HCT116 (cell line): ENCODE results near the gene LY6G6F. TPM values are rescaled to one million over a fixed set of nuclear protein-coding genes. Genes with fewer than 3 reads are reported as not detected.

Experiments used
- ATAC-seq: fragments of 200-7000 bp; cut with Tn5 transposase; 2 replicates; pipeline ENCODE4 v1.9.1; 2020; ENCODE audit warnings: mild to moderate bottlenecking, moderate library complexity
- BruUV-seq: library from RNA; stranded (reverse); fragments of 400-500 nt; replicated peaks from 2 replicates; lab custom pipeline; 2021; lab: Mats Ljungman, UMichigan
- CTCF ChIA-PET: fragments of 300-600 bp; sonication (Branson Sonifier 250); formaldehyde crosslinking; loops from one replicate; lab custom pipeline; 2021; ENCODE audit warnings: antibody characterized with exemption; lab: Charles Lee
- POLR2A ChIA-PET: fragments of 300-600, 350-600 bp; sonication (Branson Sonifier 250); formaldehyde crosslinking; loops from one replicate; lab custom pipeline; 2021; ENCODE audit warnings: antibody characterized with exemption; lab: Charles Lee
- RAD21 ChIA-PET, 2 experiments: fragments of 300-600 bp; sonication (Branson Sonifier 250); formaldehyde crosslinking; loops; one replicate each; lab custom pipeline; 2023; ENCODE audit warnings: low total read pairs in 2 of 2; ENCODE audit not compliant: uncharacterized antibody in 2 of 2, unreplicated experiment in 2 of 2, low non-redundant PET in 1 of 2; lab: Charles Lee
- DNase-seq: peaks from one replicate; pipeline ENCODE4 v3.0.0-alpha.2; 2010; ENCODE audit warnings: low read depth, low spot score
- H2AFZ ChIP-seq: fragments of 200-600 bp; shearing (Covaris generic), sonication (generic); 2 replicates; pipeline ENCODE4 v1.6.1; 2017; ENCODE audit warnings: low read depth, mixed run types, mixed read lengths, antibody characterized with exemption, low read length; ENCODE audit not compliant: poor library complexity, severe bottlenecking
- H3K27ac ChIP-seq: 2 replicates; pipeline ENCODE4 v1.5.1; 2012; ENCODE audit warnings: low read depth, low read length
- H3K27me3 ChIP-seq: fragments of 200-600 bp; sonication (generic); 2 replicates; pipeline ENCODE4 v1.6.1; 2016; ENCODE audit warnings: mixed run types, low read length, mixed read lengths; ENCODE audit not compliant: insufficient read depth
- H3K36me3 ChIP-seq, 2 experiments: fragments of 200-500 bp in 1 of 2; fragments of 200-600 bp in 1 of 2; sonication (Bioruptor generic) in 1 of 2; sonication (generic) in 1 of 2; 2 replicates each; pipeline versions ENCODE4 v1.5.1 to v1.6.1; 2014 to 2016; ENCODE audit warnings: low read length in 2 of 2, inconsistent platforms in 1 of 2, mixed read lengths in 1 of 2, mixed run types in 1 of 2; ENCODE audit not compliant: insufficient read depth in 2 of 2, control insufficient read depth in 1 of 2
- H3K4me1 ChIP-seq, 2 experiments: fragments of 200-600 bp in 1 of 2; sonication (generic) in 1 of 2; 2 replicates each; pipeline versions ENCODE4 v1.5.1 to v1.6.1; 2012 to 2017; ENCODE audit warnings: low read length in 2 of 2, inconsistent platforms in 1 of 2, mild to moderate bottlenecking in 1 of 2, mixed read lengths in 1 of 2, mixed run types in 1 of 2, moderate library complexity in 1 of 2; ENCODE audit not compliant: insufficient read depth in 2 of 2, control insufficient read depth in 1 of 2
- H3K4me2 ChIP-seq: fragments of 200-600 bp; sonication (generic); 2 replicates; pipeline ENCODE4 v1.6.1; 2017; ENCODE audit warnings: mixed run types, low read length, mixed read lengths
- H3K4me3 ChIP-seq, 2 experiments: fragments of 200-600 bp in 1 of 2; sonication (generic) in 1 of 2; replicated peaks in 1 of 2; 2 replicates each; pipeline ENCODE4 v1.5.1; 2011 to 2016; ENCODE audit warnings: low read length in 2 of 2, control low read depth in 1 of 2, low read depth in 1 of 2, mild to moderate bottlenecking in 1 of 2, mixed read lengths in 1 of 2, mixed run types in 1 of 2
- H3K79me2 ChIP-seq: fragments of 200-600 bp; sonication (generic); 2 replicates; pipeline ENCODE4 v1.6.1; 2017; ENCODE audit warnings: mild to moderate bottlenecking, mixed run types, low read length, moderate library complexity, mixed read lengths; ENCODE audit not compliant: insufficient read depth
- H3K9ac ChIP-seq: fragments of 200-600 bp; sonication (generic); 2 replicates; pipeline ENCODE4 v1.6.1; 2016; ENCODE audit warnings: low read length, mixed read lengths
- H3K9me2 ChIP-seq: fragments of 200-600 bp; sonication (generic), shearing (Covaris generic); 2 replicates; pipeline ENCODE4 v1.6.1; 2017; ENCODE audit warnings: mixed run types, mild to moderate bottlenecking, moderate library complexity; ENCODE audit not compliant: insufficient read depth
- H3K9me3 ChIP-seq, 2 experiments: fragments of 200-500 bp in 1 of 2; fragments of 200-600 bp in 1 of 2; sonication (Bioruptor generic) in 1 of 2; sonication (generic) in 1 of 2; 2 replicates each; pipeline ENCODE4 v1.6.1; 2014 to 2017; ENCODE audit warnings: low read length in 2 of 2, mixed read lengths in 2 of 2, inconsistent platforms in 1 of 2, low read depth in 1 of 2, mild to moderate bottlenecking in 1 of 2, mixed run types in 1 of 2, moderate library complexity in 1 of 2; ENCODE audit not compliant: control insufficient read depth in 1 of 2, insufficient read depth in 1 of 2
- H4K20me1 ChIP-seq: fragments of 200-600 bp; sonication (generic), shearing (Covaris generic); 2 replicates; pipeline ENCODE4 v1.6.1; 2017; ENCODE audit warnings: mixed run types, mild to moderate bottlenecking, moderate library complexity; ENCODE audit not compliant: insufficient read depth
- CBX3 ChIP-seq: IDR thresholded peaks from 2 replicates; pipeline ENCODE4 v1.6.1; 2012; ENCODE audit warnings: low read depth
- CEBPB ChIP-seq: IDR thresholded peaks from 2 replicates; pipeline ENCODE4 v1.6.1; 2012; ENCODE audit warnings: low read depth
- CTCF ChIP-seq, 3 experiments: fragments of 200-600 bp in 1 of 3; sonication (generic) in 1 of 3; IDR thresholded peaks in 2 of 3; conservative IDR thresholded peaks in 1 of 3; 2 replicates each; pipeline ENCODE4 v1.5.1; 2012 to 2017; ENCODE audit warnings: low read depth in 2 of 3, low read length in 2 of 3, antibody characterized with exemption in 1 of 3, borderline replicate concordance in 1 of 3, control low read depth in 1 of 3, mild to moderate bottlenecking in 1 of 3, mixed read lengths in 1 of 3, mixed run types in 1 of 3, moderate library complexity in 1 of 3; ENCODE audit not compliant: insufficient read depth in 1 of 3
- EGR1 ChIP-seq: IDR thresholded peaks from 2 replicates; pipeline ENCODE4 v1.6.1; 2012; ENCODE audit warnings: low read depth
- ELF1 ChIP-seq: IDR thresholded peaks from 2 replicates; pipeline ENCODE4 v1.6.1; 2012; ENCODE audit warnings: low read depth, borderline replicate concordance
- EZH2 ChIP-seq: fragments of 200-600 bp; sonication (generic); IDR thresholded peaks from 2 replicates; pipeline ENCODE4 v1.6.1; 2017; ENCODE audit warnings: antibody characterized with exemption, mixed run types
- EZH2phosphoT487 ChIP-seq: fragments of 200-600 bp; IDR thresholded peaks from 2 replicates; pipeline ENCODE4 v1.6.1; 2018; ENCODE audit warnings: antibody characterized with exemption, borderline replicate concordance
- FOSL1 ChIP-seq: IDR thresholded peaks from 2 replicates; pipeline ENCODE4 v1.6.1; 2012; ENCODE audit warnings: low read depth
- JUND ChIP-seq: IDR thresholded peaks from 2 replicates; pipeline ENCODE4 v1.6.1; 2012
- POLR2A ChIP-seq: IDR thresholded peaks from 2 replicates; pipeline ENCODE4 v1.7.0; 2011; ENCODE audit warnings: borderline replicate concordance; ENCODE audit not compliant: insufficient read depth, insufficient read length; ENCODE audit errors: extremely low read depth
- POLR2AphosphoS5 ChIP-seq: IDR thresholded peaks from 2 replicates; pipeline ENCODE4 v1.6.1; 2011; ENCODE audit warnings: mild to moderate bottlenecking, low read depth, low read length, moderate library complexity
- RAD21 ChIP-seq: IDR thresholded peaks from 2 replicates; pipeline ENCODE4 v1.6.1; 2012; ENCODE audit warnings: low read depth, mild to moderate bottlenecking
- SIN3A ChIP-seq: IDR thresholded peaks from 2 replicates; pipeline ENCODE4 v1.6.1; 2012; ENCODE audit warnings: low read depth
- SRF ChIP-seq: IDR thresholded peaks from 2 replicates; pipeline ENCODE4 v1.6.1; 2012; ENCODE audit warnings: low read depth
- TCF7L2 ChIP-seq: IDR thresholded peaks from 2 replicates; pipeline ENCODE4 v1.7.0; 2011; ENCODE audit warnings: borderline replicate concordance, inconsistent platforms; ENCODE audit not compliant: insufficient read depth, insufficient read length; ENCODE audit errors: extremely low read depth
- YY1 ChIP-seq: IDR thresholded peaks from 2 replicates; pipeline ENCODE4 v1.6.1; 2011; ENCODE audit warnings: low read length, low read depth, moderate library complexity, mild to moderate bottlenecking; ENCODE audit not compliant: insufficient replicate concordance; ENCODE audit errors: extremely low read depth
- ZBTB33 ChIP-seq: IDR thresholded peaks from 2 replicates; pipeline ENCODE4 v1.6.1; 2011; ENCODE audit warnings: mild to moderate bottlenecking, low read length, moderate library complexity; ENCODE audit not compliant: insufficient replicate concordance; ENCODE audit errors: extremely low read depth
- ZNF274 ChIP-seq: fragments of 200-500 bp; sonication (Bioruptor generic); IDR thresholded peaks from 2 replicates; pipeline ENCODE4 v1.6.1; 2014; ENCODE audit warnings: mild to moderate bottlenecking, low read depth, low read length, inconsistent platforms
- intact Hi-C: fragments of 100-400 bp; cut with micrococcal nuclease; formaldehyde crosslinking; loops from 2 replicates; pipeline ENCODE4 v1.10.0; 2022
- total RNA-seq: library from RNA; stranded (reverse); gene quantifications from one replicate; pipeline ENCODE4 v1.2.1, GENCODE V29; 2021; ENCODE audit not compliant: unreplicated experiment
- TF ChIP-seq, protein P1 (sequence below): IDR thresholded peaks from 2 replicates; pipeline ENCODE4 v1.6.1; 2012; ENCODE audit warnings: low read depth

The LY6G6F gene
- total RNA-seq, 1 experiment from 2014 or later = not detected

GRCh38 chr6:31661262-31662123, 45.2 kb upstream of the LY6G6F start:
- peak overlapping the region; percentile 94 for H3K4me2 ChIP-seq
- H3K9me3 ChIP-seq = no peaks in the 10 kb centered on the region
- peak overlapping the region; percentile 88 for H3K9ac ChIP-seq
- TF ChIP-seq CBX3 (no peak), EZH2phosphoT487 (no peak), ZNF274 (no peak), EGR1 (no peak), POLR2A (no peak), ELF1 (no peak), ZBTB33 (no peak), TCF7L2 (no peak), JUND (no peak), EZH2 (no peak), YY1 (no peak), CEBPB (no peak), POLR2AphosphoS5 (no peak), RAD21 (no peak), CTCF (IDR thresholded peaks at IDR 0.05 in 2 of 3, conservative IDR thresholded peaks at IDR 0.05 in 1 of 3; ENCODE audit: borderline replicate concordance in 1 of 3, insufficient read depth in 1 of 3, low read depth in 2 of 3, low read length in 2 of 3) (no peak), SIN3A (no peak), SRF (no peak), FOSL1 (no peak)
- TF ChIP-seq, protein P1, sequence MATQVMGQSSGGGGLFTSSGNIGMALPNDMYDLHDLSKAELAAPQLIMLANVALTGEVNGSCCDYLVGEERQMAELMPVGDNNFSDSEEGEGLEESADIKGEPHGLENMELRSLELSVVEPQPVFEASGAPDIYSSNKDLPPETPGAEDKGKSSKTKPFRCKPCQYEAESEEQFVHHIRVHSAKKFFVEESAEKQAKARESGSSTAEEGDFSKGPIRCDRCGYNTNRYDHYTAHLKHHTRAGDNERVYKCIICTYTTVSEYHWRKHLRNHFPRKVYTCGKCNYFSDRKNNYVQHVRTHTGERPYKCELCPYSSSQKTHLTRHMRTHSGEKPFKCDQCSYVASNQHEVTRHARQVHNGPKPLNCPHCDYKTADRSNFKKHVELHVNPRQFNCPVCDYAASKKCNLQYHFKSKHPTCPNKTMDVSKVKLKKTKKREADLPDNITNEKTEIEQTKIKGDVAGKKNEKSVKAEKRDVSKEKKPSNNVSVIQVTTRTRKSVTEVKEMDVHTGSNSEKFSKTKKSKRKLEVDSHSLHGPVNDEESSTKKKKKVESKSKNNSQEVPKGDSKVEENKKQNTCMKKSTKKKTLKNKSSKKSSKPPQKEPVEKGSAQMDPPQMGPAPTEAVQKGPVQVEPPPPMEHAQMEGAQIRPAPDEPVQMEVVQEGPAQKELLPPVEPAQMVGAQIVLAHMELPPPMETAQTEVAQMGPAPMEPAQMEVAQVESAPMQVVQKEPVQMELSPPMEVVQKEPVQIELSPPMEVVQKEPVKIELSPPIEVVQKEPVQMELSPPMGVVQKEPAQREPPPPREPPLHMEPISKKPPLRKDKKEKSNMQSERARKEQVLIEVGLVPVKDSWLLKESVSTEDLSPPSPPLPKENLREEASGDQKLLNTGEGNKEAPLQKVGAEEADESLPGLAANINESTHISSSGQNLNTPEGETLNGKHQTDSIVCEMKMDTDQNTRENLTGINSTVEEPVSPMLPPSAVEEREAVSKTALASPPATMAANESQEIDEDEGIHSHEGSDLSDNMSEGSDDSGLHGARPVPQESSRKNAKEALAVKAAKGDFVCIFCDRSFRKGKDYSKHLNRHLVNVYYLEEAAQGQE = no peak
- TF ChIP-seq, all 23 proteins: peak for 0
- H3K9me2 ChIP-seq = no peaks in the 10 kb centered on the region
- intact Hi-C loops = loop anchor here (5.0 kb wide), 1 partner anchor 259 kb away; the partner anchor contains the start of gene MICA
- H3K4me1 ChIP-seq = peaks cover 18 to 45% of the 10 kb centered on the region in 2 experiments; a peak in 3 of 4 replicates
- CTCF ChIA-PET = interaction anchor here (1.2 kb wide), 1 partner anchor 115 kb away, joined by 5 read pairs; no protein-coding TSS in a partner anchor
- RAD21 ChIA-PET = no interaction called here
- TSS peak; percentile 72 for BruUV-seq
- H3K27me3 ChIP-seq = no peaks in the 10 kb centered on the region
- H2AFZ ChIP-seq = no peak overlapping the region
- peaks cover 45% of the 10 kb centered on the region for H3K79me2 ChIP-seq
- peaks cover 5 to 17% of the 10 kb centered on the region in 2 experiments; a peak in 3 of 4 replicates for H3K36me3 ChIP-seq
- DNase-seq = no peak
- H3K4me3 ChIP-seq = peak overlapping the region; percentile 79 to 87
- H3K27ac ChIP-seq = peak overlapping the region; percentile 69
- H4K20me1 ChIP-seq = no peaks in the 10 kb centered on the region
- POLR2A ChIA-PET = interaction anchor here (0.6 to 2.0 kb wide), 7 partner anchors 8 to 166 kb away, joined by 3 to 15 read pairs (median 3); partner anchors contain the start of genes BAG6, HSPA1B, LY6G5B and MSH5
- ATAC-seq = no peak
